H1 (cell line): ENCODE data around the gene NAV2. TPM values are rescaled to one million over a fixed set of nuclear protein-coding genes. Genes with fewer than 3 reads are reported as not detected.
A peak's percentile ranks its signal among the peaks of the same experiment; 100 is the strongest.

Experiments
- POLR2AphosphoS5 ChIP-seq: IDR thresholded peaks from 2 replicates; pipeline ENCODE4 v1.6.1; 2011; ENCODE audit warnings: low read depth, low read length
- polyA plus RNA-seq, 7 experiments: library from polyadenylated mRNA; depleted of rRNA in 3 of 7; stranded (reverse) in 5 of 7; unstranded in 2 of 7; fragments of >200 nt in 5 of 7; fragments of 200-250 nt in 2 of 7; gene quantifications; 1 replicate in 5 of 7; 2 replicates in 1 of 7; 4 replicates in 1 of 7; pipeline versions ENCODE4 v1.2.1 to v1.2.3, GENCODE V29; 2011 to 2013; ENCODE audit warnings: missing spikeins in 2 of 7, mixed read lengths in 2 of 7
- total RNA-seq: library from RNA; stranded (reverse); fragmentation: NEBNext Ultra II Directional; extraction: Animal tissue kit (Norgen Biotek cat#: 25700); gene quantifications from 2 replicates; pipeline ENCODE4 v1.2.1, GENCODE V29; 2021
- TF ChIP-seq, protein P1 (sequence below): fragments of 300-600 bp; sonication (generic); IDR thresholded peaks from 2 replicates; pipeline ENCODE4 v1.7.1; 2012; ENCODE audit warnings: low read length, moderate library complexity, mild to moderate bottlenecking, inconsistent platforms; ENCODE audit not compliant: insufficient replicate concordance

Gene NAV2
- total and polyA plus RNA-seq, 2 of the 8 experiments (the other 6 are each of a cell fraction or from before 2014, with no cell fraction given) = 35.6 to 73.6 TPM

DNA sequence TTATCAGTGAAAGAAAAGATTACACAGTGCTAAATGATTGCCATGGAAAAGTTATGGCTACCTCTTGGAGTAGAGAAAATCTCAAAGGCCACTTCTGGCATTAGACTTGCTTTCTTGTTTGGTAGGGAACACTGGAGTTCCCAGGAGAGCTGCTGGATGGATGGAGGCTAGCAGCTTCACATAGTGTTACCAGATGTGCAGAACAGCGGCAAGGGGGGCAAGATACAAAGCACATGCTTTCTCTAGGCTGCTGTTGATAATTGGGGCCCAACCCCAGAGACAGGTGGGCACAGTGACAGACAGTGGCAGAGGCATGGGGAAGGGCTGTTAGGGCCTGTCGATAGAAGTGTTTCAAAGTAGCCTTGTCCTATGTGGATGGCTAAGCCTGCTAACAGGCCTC, 352.8 kb downstream of the NAV2 start (continued):
- TF ChIP-seq, protein P1, sequence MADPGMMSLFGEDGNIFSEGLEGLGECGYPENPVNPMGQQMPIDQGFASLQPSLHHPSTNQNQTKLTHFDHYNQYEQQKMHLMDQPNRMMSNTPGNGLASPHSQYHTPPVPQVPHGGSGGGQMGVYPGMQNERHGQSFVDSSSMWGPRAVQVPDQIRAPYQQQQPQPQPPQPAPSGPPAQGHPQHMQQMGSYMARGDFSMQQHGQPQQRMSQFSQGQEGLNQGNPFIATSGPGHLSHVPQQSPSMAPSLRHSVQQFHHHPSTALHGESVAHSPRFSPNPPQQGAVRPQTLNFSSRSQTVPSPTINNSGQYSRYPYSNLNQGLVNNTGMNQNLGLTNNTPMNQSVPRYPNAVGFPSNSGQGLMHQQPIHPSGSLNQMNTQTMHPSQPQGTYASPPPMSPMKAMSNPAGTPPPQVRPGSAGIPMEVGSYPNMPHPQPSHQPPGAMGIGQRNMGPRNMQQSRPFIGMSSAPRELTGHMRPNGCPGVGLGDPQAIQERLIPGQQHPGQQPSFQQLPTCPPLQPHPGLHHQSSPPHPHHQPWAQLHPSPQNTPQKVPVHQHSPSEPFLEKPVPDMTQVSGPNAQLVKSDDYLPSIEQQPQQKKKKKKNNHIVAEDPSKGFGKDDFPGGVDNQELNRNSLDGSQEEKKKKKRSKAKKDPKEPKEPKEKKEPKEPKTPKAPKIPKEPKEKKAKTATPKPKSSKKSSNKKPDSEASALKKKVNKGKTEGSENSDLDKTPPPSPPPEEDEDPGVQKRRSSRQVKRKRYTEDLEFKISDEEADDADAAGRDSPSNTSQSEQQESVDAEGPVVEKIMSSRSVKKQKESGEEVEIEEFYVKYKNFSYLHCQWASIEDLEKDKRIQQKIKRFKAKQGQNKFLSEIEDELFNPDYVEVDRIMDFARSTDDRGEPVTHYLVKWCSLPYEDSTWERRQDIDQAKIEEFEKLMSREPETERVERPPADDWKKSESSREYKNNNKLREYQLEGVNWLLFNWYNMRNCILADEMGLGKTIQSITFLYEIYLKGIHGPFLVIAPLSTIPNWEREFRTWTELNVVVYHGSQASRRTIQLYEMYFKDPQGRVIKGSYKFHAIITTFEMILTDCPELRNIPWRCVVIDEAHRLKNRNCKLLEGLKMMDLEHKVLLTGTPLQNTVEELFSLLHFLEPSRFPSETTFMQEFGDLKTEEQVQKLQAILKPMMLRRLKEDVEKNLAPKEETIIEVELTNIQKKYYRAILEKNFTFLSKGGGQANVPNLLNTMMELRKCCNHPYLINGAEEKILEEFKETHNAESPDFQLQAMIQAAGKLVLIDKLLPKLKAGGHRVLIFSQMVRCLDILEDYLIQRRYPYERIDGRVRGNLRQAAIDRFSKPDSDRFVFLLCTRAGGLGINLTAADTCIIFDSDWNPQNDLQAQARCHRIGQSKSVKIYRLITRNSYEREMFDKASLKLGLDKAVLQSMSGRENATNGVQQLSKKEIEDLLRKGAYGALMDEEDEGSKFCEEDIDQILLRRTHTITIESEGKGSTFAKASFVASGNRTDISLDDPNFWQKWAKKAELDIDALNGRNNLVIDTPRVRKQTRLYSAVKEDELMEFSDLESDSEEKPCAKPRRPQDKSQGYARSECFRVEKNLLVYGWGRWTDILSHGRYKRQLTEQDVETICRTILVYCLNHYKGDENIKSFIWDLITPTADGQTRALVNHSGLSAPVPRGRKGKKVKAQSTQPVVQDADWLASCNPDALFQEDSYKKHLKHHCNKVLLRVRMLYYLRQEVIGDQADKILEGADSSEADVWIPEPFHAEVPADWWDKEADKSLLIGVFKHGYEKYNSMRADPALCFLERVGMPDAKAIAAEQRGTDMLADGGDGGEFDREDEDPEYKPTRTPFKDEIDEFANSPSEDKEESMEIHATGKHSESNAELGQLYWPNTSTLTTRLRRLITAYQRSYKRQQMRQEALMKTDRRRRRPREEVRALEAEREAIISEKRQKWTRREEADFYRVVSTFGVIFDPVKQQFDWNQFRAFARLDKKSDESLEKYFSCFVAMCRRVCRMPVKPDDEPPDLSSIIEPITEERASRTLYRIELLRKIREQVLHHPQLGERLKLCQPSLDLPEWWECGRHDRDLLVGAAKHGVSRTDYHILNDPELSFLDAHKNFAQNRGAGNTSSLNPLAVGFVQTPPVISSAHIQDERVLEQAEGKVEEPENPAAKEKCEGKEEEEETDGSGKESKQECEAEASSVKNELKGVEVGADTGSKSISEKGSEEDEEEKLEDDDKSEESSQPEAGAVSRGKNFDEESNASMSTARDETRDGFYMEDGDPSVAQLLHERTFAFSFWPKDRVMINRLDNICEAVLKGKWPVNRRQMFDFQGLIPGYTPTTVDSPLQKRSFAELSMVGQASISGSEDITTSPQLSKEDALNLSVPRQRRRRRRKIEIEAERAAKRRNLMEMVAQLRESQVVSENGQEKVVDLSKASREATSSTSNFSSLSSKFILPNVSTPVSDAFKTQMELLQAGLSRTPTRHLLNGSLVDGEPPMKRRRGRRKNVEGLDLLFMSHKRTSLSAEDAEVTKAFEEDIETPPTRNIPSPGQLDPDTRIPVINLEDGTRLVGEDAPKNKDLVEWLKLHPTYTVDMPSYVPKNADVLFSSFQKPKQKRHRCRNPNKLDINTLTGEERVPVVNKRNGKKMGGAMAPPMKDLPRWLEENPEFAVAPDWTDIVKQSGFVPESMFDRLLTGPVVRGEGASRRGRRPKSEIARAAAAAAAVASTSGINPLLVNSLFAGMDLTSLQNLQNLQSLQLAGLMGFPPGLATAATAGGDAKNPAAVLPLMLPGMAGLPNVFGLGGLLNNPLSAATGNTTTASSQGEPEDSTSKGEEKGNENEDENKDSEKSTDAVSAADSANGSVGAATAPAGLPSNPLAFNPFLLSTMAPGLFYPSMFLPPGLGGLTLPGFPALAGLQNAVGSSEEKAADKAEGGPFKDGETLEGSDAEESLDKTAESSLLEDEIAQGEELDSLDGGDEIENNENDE = peak; percentile 13
- TF ChIP-seq POLR2AphosphoS5 = no peak
